Stimulated activated CD4-positive, alpha-beta T cell treated with anti-CD3 and anti-CD28 coated beads, Interleukin-12 subunit alpha, Interleukin-12 subunit beta, amount 100 ng/mL, for 48 hours (primary cell): ENCODE results near the gene ITM2B.
A peak's percentile ranks its signal among the peaks of the same experiment; 100 is the strongest.

Experiments used
- DNase-seq, 3 donors: peaks; one replicate each; pipeline ENCODE4 v3.0.0-alpha.2; 2020; ENCODE audit warnings: low read depth in 2 of 3, low spot score in 1 of 3

Gene ITM2B

DNA sequence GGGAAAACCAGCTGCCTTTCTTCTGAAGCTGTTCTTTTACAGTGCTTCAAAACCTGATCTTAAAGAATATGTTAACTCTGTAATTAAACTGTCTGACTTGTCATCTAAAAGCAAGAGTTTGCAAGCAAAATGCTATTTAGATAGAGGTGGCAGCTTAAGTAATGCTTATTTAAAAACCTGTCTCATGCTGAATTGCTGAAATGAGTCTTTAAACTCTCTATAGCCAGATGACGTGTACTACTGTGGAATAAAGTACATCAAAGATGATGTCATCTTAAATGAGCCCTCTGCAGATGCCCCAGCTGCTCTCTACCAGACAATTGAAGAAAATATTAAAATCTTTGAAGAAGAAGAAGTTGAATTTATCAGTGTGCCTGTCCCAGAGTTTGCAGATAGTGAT lies 22.9 kb downstream of the ITM2B start:
- no peak for DNase-seq

DNA sequence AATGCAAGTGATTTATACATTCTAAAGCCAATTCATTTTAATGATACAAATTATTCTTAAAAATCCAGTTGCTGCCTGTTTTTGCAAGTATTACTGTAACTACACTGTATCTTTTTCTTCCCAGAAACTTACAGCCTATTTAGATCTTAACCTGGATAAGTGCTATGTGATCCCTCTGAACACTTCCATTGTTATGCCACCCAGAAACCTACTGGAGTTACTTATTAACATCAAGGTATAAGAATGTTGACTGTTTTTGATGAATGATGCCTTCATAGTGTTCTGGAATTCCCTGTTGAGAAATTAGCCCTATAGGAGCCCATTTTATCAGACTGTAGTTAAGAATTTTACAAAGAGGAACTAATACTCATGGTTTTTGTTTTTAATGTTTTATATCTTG lies 25.0 kb downstream of the ITM2B start:
- no peak for DNase-seq

DNA sequence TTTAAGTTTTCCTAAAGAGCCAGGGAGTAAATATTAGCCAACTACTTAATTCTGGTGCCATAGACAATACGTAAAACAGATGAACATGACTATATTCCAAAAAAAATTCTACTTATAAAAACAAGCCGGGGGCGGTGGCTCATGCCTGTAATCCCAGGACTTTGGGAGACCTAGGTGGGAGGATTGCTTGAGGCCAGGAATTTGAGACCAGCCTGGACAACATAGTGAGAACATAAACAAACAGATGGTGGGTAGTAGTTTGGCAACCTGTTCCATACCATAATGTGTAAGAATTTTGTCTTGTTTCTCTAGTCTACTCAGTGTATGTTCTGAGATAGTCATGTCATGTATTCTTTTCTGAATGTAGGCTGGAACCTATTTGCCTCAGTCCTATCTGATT lies 25.4 kb downstream of the ITM2B start:
- DNase-seq: no peak

DNA sequence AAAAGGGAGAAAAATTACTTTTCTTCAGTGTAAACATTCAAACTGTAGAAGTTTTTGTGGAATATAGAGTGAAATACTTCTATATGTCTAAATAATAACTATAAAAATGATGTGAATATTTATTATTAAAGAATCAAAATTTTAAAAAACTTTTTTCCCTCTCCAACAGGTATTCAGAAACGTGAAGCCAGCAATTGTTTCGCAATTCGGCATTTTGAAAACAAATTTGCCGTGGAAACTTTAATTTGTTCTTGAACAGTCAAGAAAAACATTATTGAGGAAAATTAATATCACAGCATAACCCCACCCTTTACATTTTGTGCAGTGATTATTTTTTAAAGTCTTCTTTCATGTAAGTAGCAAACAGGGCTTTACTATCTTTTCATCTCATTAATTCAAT lies 28.0 kb downstream of the ITM2B start:
- no peak for DNase-seq

DNA sequence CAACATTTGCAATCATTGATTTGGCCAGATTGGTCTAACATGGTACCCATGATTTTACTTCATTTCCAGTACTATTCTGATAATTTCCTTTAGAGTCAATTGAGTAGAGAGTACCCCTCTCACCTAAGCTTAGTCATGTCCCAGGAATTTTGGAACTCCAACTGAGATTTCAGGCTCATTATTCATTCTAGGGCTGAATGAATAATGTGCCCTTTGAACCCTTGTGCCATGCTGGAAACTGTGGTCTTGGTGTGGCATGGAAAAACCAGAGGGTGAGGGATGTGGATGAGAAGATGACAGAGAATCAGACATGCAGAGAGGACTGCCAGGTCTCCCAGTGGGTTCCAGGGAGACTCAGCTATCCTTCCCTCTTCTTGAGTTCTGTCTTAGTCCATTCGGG lies 30.2 kb downstream of the ITM2B start:
- no peak for DNase-seq

DNA sequence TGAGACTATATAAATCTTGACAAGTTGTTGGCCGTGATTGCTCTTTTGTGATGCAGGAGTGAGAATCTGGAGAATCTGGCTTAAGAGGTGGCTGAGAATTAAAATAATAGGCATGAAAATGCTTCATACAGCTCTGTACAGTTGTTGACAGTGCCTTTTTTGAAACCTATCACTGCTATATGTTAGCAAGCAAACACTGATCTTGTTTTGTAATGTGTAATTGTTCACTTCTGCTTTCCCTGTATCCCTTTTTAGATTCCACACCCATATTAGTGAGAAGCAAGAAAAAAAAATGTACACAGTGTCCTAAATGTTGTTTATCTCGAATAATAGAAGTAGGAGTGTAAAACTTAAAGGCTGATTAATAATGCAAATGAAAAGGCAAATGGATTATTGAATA lies 31.1 kb downstream of the ITM2B start:
- no peak for DNase-seq

DNA sequence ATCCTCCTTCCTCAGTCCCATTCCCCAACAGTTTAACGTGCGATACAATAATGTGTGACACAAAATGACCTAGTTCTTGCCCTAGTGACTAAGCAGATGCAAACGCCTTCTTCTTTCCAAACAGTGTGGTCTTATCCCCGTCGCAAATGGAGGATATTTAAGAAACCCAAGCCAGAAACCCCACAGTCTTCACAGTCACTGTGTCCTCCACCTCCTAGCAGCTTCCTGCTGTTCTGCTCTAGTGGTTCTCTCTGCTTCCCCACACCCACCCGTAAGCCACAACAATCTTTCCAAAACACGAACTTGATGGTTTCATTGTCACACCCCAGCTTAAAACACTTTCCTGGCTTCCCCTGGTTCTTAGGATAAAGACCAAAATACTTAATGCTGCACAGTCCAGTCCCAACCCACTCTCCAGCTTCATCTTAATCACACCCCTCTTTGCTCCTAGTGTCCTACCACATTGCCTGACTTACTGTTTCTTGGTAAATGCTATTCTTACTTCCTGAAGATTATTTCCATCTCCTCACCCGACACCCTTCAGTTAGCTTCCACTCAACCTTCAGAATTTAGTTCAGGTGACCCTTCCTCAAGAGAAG lies 32.3 kb downstream of the ITM2B start:
- peak in 2 of 3 donors; percentile 7 to 10 for DNase-seq

DNA sequence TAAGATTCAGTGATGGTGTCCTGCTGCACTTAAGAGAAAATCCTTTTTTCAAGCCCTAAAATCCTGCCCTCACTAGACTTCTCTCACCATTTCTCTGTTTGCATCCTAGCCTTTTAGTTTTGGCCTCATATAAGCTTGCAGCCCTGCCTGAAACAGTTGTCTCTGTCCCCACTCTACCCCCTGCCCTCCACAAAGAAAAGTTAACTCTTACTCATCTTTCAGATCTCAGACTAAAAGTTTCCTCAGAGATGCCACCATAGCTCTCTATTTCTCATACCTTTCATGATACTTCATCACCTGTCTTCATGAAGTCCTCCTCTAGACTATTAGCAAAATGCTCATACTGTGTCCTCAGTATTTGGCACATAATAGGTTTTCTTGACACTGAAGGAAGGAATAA lies 33.1 kb downstream of the ITM2B start:
- no peak for DNase-seq

DNA sequence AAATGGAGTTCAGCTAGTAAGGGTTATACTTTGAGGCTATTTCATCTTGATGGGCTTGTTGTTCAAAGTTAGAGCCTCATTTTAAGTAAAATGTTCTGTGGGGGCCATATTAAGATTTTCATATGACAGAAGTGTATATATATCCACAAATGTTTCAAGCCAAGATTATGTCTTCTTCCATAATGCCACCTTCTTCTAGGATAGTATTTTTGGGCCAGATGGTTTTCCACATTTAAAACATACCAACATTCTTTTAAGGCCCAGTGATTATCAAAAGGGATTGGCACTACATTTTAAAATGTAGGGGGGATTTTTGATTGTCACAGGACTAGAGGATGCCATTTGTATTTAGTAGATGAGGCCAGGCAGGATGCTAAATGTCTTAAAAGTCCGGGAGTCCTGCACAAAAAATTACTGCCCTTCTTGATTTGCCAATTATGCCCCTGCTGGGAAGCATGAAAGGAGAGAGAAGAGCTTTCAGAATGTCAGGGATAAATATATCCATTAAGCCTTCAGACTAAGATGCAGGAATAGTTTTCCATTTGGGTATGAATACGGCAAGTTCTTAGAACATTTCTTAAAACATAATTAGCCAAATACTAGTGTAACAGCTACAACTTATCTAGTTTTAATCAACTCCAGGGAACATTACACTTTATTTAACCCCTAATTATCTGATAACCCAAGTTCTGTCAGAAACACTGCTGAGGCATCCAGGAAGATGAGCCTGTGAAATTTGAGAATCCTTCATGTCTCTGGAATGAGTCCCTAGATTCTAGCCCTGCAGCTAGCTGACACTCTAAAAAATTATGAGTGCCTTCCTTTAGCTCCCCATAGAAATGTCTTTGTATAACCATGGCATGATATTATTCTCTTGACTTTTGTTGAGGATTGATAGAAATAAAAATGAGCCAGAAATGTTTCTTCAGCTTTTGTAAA lies 34.0 kb downstream of the ITM2B start:
- DNase-seq: no peak

DNA sequence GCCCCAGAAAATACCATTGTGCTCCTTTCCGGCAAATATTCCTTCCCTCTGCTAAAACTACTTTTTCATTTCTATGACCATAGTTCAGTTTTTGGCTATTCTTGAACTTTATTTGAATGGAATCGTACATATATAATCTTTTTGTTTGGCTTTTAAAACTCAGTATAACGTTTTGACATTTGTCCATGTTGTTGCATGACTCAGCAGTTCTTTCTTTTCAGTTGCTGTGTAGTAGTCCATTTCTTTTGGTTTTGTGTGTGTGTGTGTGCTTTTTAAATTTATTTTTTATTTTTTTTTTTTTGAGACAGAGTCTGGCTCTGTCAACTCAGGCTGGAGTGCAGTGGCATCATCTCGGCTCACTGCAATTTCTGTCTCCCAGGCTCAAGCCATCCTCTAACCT lies 35.0 kb downstream of the ITM2B start:
- no peak for DNase-seq

DNA sequence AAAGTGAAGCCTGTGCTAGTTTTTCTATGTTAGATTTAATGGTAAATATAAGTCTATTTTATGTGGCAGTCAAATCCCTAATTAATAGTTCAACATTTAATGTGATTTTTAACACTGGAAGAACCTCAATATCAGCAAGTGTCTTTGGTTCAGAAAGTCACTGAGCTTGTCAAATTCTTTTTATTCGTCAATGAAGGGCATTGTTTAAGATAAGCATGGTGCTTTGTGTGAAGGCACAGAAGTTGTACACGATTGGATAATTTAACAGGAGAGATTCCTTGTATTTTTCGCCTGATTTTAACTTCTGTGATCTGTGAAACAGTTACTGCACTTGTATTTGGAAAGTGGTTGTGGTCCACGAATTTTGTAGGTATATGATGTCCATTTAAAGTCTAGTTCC lies 40.3 kb downstream of the ITM2B start:
- no peak for DNase-seq

DNA sequence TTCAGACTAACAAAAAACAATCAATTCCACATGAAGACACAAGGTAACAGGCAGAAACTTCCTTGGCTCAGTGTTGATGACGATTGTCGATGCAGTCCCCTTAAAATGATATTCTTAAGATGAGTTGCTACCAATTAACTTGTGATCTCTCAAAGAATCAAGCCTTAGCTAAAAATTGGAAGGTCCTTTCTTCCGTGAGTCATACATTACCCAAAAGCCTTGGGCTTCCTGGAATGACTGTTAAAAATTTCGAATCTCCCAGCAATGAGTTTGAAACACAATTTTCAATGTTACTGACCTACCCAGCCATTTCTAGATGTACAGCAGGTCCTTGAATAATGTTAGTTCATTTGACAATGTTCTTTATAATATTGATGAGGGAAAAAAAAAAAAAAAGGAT lies 42.5 kb downstream of the ITM2B start:
- no peak for DNase-seq

DNA sequence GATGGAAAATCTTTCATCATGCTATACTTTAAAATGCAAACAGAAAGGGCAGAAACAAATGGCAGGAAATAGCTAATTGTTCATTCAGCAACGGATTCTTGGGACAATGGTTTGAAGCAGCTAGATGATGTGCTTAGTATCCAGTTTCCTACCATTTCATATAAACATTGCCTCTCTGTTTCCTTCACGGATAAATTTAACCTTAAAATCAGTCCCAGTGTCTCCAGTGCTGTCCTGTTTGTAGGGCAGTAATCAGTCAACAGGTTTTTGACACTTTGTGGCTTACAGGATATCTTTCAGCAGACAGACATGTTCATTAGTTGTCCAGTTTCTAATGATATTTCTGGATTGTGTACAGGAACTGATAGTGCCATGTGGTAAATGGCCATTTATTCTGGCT lies 45.8 kb downstream of the ITM2B start:
- DNase-seq: no peak

DNA sequence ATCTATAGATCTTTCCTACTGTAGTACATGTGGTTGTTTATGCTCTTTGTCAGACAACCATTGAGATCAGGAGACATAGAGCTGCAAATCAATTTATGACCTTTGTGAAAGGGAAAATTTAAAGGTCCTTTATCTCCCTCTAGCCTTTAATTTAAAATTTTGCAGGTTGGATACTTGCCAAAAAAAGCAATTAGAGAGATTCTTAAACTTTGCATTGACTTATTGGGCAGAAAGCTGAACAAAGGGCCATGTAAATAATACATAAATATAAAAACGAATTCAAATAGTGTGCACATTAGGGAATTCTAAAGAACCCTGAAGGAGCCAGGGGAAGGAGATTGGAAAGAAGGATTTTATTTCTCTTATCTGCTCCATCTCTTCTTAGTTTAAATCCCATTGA lies 48.5 kb downstream of the ITM2B start:
- no peak for DNase-seq

DNA sequence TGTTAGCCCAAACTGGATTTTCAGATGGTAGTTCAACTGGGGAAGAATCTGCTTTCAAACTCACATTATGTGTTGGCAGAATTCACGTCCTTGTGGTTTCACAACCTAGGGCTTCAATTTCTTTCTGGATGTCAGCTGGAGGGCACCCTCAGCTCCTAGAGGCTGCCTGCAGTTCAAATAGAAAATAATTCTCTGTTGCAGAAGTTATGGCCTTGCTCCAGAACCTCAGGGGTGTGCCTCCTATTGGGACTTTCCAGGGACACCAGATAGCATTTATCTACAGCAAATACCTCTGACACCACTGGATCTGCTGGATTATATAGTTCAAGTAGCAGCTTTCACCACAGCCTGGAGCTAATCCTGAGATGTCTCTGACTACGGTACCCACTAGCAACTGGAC lies 58.7 kb downstream of the ITM2B start:
- no peak for DNase-seq

DNA sequence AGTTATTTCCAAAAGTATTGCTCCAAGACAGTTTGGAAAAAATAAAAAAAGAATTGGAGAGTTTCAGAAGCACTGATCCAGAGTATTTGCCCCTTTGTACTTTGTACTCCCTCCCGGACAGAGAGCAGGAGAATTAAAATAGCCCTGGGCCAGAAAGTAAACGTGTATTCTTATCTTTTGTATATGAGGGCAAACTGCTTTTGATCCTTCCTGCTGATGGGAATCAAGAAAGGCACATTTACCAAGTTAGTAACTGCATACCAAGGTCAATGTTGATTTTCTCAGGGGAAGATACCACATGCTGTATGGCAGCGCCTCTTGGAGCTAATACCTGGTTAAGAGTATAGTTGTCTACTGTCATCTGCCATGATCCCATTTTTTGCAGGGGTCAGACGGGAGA lies 59.6 kb downstream of the ITM2B start:
- no peak for DNase-seq

DNA sequence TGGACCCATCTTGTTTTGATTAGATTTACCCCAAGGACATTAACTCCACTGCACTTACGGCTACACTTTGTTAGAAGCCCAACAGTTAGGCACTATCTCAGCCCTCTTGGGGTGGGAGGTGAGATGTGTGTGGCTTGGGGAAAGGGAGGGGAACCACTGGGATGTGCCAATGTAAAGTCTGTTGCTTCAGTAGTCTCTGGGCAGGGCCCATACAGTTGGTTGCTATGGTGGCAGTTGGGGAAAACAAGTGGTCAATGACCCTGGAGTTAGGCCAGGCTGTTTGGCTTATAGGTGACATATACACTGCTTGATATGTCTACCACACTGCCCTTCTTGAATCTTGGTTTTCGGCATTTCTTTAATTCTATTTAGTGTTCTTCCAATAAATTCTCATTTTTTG lies 61.6 kb downstream of the ITM2B start:
- DNase-seq: no peak

DNA sequence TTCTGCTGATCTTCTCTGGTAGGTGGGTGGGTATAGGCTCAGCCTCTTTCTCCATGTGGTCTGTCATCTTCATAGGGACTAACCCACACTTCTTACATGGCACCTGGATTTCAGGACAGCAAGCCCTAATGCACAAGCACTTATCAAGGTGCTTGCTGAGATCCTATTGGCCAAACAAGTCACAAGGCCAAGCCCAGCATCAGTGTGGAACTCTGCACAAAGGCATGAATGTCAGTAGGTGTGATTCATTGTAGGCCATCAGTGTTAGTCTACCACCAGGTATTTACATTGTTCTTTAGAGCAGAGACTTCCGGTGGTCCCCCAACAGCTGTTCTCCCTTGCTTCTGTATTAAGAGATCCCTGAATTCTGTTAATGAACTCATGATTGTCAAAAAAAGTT lies 62.3 kb downstream of the ITM2B start:
- DNase-seq: no peak

DNA sequence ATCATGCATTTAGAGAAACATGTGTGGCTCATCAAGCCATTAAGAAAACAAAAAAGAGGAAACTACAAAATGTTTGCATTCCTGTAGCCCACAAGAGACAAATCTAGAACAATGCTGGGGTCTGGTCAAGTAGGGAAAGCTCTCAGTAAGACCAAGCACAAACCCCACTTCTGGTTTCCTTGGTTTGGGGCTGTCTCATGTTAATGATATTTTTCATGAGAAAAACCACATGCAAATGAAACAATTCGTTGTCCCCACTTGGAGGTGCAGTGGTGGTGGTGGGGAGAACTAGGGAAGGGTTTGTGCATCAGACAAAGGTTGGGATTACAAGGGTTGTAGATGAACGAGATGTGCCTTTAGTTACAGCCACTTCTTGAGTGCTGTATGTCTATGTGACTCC lies 63.5 kb downstream of the ITM2B start:
- DNase-seq: no peak

DNA sequence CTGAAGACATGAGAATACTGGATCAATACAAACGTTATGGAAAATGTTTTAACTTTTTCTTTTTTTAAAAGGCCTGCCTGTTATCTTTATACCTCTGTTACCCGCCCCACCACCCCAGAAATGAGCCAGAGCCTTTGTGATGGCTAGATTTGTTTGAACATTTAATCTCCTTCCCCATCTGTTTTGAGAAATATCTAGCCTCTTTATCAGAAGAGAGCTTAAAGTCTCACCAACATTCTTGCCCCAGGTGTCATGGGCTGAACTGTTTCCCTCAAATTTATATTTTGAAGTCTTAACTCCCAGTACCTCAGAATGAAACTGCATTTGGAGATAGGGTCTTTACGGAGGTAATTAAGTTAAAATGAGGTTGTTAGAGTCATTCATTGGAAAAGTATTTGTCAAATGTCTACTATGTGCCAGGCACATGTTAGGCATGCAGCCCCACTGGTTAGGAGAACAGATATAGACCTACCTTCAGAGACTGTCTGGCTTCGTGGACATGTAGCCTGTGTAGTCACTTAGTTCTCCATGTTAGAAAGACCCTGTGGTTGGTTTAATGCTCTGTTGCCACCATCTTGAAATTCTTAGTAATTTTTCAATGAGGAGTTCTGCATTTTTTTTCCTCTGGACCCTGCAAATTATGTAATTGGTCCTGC lies 64.3 kb downstream of the ITM2B start:
- DNase-seq: no peak

DNA sequence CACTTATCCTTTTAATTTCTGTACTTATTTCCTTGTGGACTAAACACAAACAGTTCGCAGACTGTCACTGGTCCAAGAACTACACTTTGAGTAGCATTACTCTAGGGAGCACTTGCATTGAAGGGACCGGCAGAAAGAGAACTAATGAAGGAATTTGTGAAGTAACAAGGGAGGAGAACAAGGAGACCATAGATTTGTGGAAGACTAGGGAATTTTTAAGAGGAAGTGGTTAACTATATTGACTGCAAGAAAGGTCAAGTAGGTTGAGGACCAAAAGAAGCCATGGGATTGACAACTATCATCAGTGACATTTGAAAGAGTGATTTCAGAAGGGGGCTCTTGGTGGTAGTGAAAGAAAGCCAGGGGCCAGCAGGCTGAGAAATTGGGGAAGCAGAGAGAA lies 66.6 kb downstream of the ITM2B start:
- DNase-seq: no peak

DNA sequence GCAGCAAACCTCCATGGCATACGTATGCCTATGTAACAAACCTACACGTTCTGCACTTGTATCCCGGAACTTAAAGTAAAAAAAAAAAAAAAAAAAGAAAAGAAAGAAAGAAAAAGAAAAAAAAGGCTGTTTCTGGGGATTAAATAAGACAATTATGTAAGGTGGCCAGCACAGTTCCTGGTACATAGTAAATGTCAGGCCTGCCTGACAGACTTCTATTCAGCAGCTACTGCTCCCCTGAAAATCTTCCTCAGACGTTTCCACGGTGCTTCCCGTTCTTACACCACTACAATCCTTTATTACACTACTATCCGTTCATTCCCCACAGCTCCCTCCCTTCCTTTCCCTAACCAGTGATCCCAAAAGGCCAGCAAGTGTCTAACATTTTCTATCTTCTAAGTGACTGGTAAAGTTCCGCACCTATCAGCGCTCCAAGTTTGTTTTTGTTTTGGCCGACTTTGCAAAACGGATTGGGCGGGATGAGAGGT lies 69.9 kb downstream of the ITM2B start:
- no peak for DNase-seq
